Measurements from ENCODE around the gene LAYN.

Gene LAYN

DNA sequence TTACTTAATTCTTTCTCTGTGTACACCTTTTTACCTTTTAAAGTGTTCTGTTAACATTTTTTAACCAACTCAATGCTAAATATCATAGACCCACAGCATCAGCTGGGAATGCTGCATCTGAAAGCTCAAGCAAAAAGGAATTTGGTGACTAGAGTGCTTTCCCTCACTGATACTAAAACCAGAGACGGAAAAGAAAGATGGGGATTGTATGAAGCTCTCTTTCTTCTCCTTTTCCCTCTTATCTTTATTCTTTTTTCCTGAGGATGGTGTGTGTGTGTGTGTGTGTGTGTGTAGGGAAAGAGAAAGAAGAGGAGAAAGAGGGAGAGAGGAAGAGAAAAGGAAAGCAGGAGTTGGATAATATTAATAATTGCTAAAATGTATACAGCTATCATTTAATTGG lies 57.6 kb downstream of the LAYN start (continued):
- TF ChIP-seq CREB5 (CRISPR knock-in tag; IDR thresholded peaks at IDR 0.05; ENCODE audit: low read depth) (no peak), PPARA (CRISPR knock-in tag; IDR thresholded peaks at IDR 0.05; ENCODE audit: borderline replicate concordance) (no peak), CSRNP3 (CRISPR knock-in tag; IDR thresholded peaks at IDR 0.05) (no peak), TOX (CRISPR knock-in tag; IDR thresholded peaks at IDR 0.05; ENCODE audit: borderline replicate concordance) (no peak), RARB (CRISPR knock-in tag; IDR thresholded peaks at IDR 0.05) (no peak), ESRRG (CRISPR knock-in tag; IDR thresholded peaks at IDR 0.05) (no peak), GLIS3 (CRISPR knock-in tag; IDR thresholded peaks at IDR 0.05) (no peak), ZNF70 (CRISPR knock-in tag; IDR thresholded peaks at IDR 0.05) (no peak), TCF4 (CRISPR knock-in tag; IDR thresholded peaks at IDR 0.05; ENCODE audit: borderline replicate concordance) (no peak), ZC3H10 (CRISPR knock-in tag; IDR thresholded peaks at IDR 0.05) (no peak), CSDC2 (CRISPR knock-in tag; IDR thresholded peaks at IDR 0.05) (no peak), OSR1 (CRISPR knock-in tag; IDR thresholded peaks at IDR 0.05) (no peak), ISL1 (CRISPR knock-in tag; IDR thresholded peaks at IDR 0.05) (no peak), ZNF8 (CRISPR knock-in tag; IDR thresholded peaks at IDR 0.05) (no peak), ZFP30 (CRISPR knock-in tag; IDR thresholded peaks at IDR 0.05) (no peak)

DNA sequence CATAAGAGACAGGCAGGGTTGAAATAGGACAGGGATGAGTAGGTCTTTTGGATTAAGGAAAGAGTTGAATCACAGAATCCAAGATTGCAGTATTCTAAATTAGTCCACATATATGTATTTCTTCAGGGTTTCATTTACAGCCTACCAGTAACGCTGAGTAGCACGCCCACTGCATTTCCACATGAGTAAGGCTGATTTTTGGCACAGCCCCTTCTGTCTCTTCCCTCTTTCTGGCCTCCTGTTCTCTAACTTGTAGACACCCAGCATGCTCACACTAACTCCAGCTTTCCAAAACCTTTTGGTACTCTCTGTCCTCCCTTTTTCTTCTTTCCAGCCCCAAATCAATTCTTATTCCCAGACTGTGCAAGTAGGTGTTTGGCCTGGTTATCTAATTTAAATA lies 58.0 kb downstream of the LAYN start:
- ATAC-seq = no peak

More for the DNA sequence above, 58.0 kb downstream of the LAYN start:
- TF ChIP-seq BACH2 (CRISPR knock-in tag; IDR thresholded peaks at IDR 0.05; ENCODE audit: borderline replicate concordance) (no peak), ZFP30 (CRISPR knock-in tag; IDR thresholded peaks at IDR 0.05) (no peak), CREB5 (CRISPR knock-in tag; IDR thresholded peaks at IDR 0.05; ENCODE audit: low read depth) (no peak), TCF4 (CRISPR knock-in tag; IDR thresholded peaks at IDR 0.05; ENCODE audit: borderline replicate concordance) (no peak), PATZ1 (CRISPR knock-in tag; IDR thresholded peaks at IDR 0.05; ENCODE audit: borderline replicate concordance) (no peak), GLIS3 (CRISPR knock-in tag; IDR thresholded peaks at IDR 0.05) (no peak), CSRNP3 (CRISPR knock-in tag; IDR thresholded peaks at IDR 0.05) (no peak), OSR1 (CRISPR knock-in tag; IDR thresholded peaks at IDR 0.05) (no peak), ISL1 (CRISPR knock-in tag; IDR thresholded peaks at IDR 0.05) (no peak)
- TF ChIP-seq, protein P1, sequence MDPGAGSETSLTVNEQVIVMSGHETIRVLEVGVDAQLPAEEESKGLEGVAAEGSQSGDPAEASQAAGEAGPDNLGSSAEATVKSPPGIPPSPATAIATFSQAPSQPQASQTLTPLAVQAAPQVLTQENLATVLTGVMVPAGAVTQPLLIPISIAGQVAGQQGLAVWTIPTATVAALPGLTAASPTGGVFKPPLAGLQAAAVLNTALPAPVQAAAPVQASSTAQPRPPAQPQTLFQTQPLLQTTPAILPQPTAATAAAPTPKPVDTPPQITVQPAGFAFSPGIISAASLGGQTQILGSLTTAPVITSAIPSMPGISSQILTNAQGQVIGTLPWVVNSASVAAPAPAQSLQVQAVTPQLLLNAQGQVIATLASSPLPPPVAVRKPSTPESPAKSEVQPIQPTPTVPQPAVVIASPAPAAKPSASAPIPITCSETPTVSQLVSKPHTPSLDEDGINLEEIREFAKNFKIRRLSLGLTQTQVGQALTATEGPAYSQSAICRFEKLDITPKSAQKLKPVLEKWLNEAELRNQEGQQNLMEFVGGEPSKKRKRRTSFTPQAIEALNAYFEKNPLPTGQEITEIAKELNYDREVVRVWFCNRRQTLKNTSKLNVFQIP (CRISPR knock-in tag; IDR thresholded peaks at IDR 0.05; ENCODE audit: borderline replicate concordance, low read depth) = no peak
